ENCODE data around the gene LY6G5C.

Gene LY6G5C, protein sequence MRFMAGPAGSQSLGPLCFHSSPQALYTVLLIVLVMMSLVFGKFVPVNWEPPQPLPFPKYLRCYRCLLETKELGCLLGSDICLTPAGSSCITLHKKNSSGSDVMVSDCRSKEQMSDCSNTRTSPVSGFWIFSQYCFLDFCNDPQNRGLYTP

DNA sequence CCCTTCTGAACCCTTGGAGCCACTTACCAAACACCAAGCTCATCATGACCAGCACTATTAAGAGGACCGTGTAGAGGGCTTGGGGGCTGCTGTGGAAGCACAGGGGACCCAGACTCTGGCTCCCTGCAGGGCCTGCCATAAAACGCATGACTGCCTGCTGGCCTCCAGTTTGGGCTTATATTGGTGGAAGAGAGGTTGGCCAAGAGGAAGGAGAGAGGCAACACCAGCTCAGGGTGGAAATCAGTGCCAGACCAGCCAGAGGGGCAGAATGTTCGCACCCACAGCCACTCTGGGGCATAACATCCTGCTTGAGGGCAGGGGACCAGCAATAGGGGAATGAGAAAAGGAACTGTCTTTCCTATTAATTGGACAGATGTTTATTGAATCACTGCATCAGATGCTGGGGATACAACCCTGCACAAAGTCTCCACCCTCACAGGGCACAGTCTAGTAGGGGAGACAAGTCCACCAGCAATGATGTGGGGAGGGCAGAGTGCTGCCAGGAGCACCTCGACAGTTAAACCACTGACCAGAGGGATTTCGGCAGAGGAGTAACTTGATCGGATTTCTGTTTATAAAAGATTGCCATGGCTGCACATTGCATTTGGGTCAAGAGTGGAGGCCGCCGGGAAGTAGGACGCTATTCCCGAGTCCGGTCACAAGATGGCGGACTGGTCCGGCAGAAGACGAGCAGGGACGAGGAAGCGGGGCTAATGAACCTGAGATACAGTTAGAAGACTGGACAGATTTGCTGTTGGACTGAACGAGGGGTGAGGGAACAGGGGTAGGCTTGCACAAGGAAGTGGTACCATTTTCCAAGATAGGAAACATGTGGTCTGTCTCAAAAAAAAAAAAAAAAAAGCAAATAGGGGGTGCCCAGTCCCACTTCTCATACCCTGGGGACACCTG is at the start of gene LY6G5C:
Gene LY6G5C, minus strand, starts transcription at position 842 of the 909 bp plus-strand sequence. Its CDS starts 694 bp downstream, at position 148.
- peak; percentile 81 for TF ChIP-seq CTCF (conservative IDR thresholded peaks at IDR 0.05; ENCODE audit: low read length)
- peak; percentile 89 for DNase-seq (ENCODE audit: low read depth)
- H3K4me3 ChIP-seq (ENCODE audit: low read length) = peak within 1 kb of the TSS; percentile 61

GRCh38 chr6:31729979-31730630 is 49.2 kb upstream of the LY6G5C start:
- no peak for TF ChIP-seq CTCF (conservative IDR thresholded peaks at IDR 0.05; ENCODE audit: low read length)
- peak overlapping the region; percentile 92 for H3K4me3 ChIP-seq (ENCODE audit: low read length)
- DNase-seq (ENCODE audit: low read depth) = peak; percentile 89

DNA sequence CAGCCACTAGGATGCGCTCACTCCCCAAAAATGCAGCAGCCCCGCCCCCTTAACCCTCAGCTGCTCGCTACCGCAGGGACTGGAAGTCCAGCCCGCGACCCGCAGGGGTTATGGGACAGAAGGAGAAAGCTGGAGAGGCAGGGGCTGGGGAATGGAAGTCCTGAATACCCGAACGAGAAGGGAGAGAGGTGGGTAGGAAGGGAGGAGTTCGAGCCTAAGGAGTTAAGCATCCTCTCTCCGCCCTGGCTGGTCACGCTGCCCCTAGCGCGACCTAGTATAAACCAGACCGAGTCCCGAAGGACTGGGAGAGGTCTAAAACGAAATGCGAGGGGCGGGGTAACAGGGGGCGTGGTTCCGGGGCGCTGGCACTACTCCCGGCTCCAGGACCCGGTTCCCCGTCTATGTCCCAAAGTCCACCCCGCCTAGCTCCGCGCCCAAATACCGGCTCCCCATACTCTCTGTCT is 48.7 kb upstream of the LY6G5C start:
- no peak for TF ChIP-seq CTCF (conservative IDR thresholded peaks at IDR 0.05; ENCODE audit: low read length)
- peak overlapping the region; percentile 92 for H3K4me3 ChIP-seq (ENCODE audit: low read length)
- peak; percentile 88 for DNase-seq (ENCODE audit: low read depth)

- peak within 1 kb of the TSS; percentile 92 for H3K4me3 ChIP-seq (ENCODE audit: low read length)
- TF ChIP-seq CTCF (conservative IDR thresholded peaks at IDR 0.05; ENCODE audit: low read length) = peak; percentile 56
- DNase-seq (ENCODE audit: low read depth) = no peak
These were observed 48.1 kb upstream of the LY6G5C start, which contains the start of gene DDAH2 for GRCh38 chr6:31728767-31729514. Gene DDAH2 (minus strand): TSS chr6:31729299. CDS start chr6:31729161, 138 bp downstream.

DNA sequence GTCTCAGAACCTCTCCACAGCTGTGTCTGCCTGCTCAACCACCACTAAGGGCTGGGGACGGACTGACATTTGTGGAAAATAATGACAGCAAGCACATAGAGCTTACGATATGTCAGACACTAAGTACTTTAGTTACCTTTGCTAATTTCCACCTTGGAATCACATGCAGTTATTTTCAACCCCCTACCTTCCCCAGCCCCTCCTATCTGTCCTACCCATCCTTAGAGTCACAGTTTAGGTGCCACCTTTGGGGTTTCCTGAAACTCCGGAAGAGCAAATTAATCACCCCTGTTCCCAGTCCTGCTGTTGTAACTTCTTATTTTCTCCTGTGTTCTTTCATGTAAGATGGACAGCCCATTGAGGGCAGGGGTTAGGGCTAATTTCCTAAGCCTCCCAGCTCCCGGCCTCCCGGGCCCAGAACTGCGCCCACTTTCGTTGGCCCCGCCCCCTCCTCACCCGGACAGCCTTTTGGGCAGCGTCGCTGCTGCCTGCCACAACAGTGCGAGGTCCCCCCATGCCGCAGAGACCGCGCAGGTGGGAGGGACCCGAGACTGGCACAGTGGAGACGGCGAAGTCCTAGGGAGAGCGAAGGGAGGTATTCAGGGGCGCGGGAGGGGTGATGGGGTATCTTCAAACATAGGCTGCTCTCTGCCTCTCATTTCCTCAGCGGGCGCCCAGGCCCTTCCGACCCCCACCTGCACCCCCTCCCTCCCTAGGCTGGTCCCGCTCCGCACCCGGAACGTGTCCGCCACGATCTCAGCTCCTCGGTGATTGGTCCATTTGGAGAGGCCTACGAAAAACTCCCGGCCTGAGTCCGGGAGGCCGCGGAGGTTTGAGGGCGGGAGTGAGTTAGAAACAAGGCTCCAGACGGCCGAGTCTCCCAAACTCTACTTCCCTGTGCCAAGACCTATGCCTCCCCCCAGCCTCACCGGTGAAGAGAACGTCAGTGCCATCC is 47.1 kb upstream of the LY6G5C start:
- TF ChIP-seq CTCF (conservative IDR thresholded peaks at IDR 0.05; ENCODE audit: low read length) = no peak
- DNase-seq (ENCODE audit: low read depth) = no peak
- peak overlapping the region; percentile 92 for H3K4me3 ChIP-seq (ENCODE audit: low read length)
